Esophagus (tissue), 2 donors: ENCODE measurements around the gene SLC36A4. TPM values are rescaled to one million over a fixed set of nuclear protein-coding genes. Genes with fewer than 3 reads are reported as not detected.
"Not testable (repeated sequence)": the region's sequence is repeated elsewhere in the genome, so short reads cannot be mapped to it uniquely, and the experiment has no call there.

Source experiments
- H3K27ac ChIP-seq, 2 donors: one replicate each; pipeline ENCODE4 v1.5.1; 2013; ENCODE audit warnings: low read depth in 2 of 2, mild to moderate bottlenecking in 2 of 2, inconsistent platforms in 1 of 2, low read length in 1 of 2, moderate library complexity in 1 of 2
- H3K27me3 ChIP-seq, 2 donors: one replicate each; pipeline ENCODE4 v1.6.1; 2013; ENCODE audit warnings: low read length in 2 of 2, control low read depth in 1 of 2, mild to moderate bottlenecking in 1 of 2; ENCODE audit not compliant: insufficient read depth in 2 of 2, control insufficient read depth in 1 of 2
- H3K36me3 ChIP-seq, 2 donors: one replicate each; pipeline ENCODE4 v1.6.1; 2013; ENCODE audit warnings: low read length in 1 of 2; ENCODE audit not compliant: control insufficient read depth in 2 of 2, insufficient read depth in 2 of 2
- H3K4me1 ChIP-seq, 2 donors: one replicate each; pipeline ENCODE4 v1.6.1; 2013; ENCODE audit warnings: low read length in 1 of 2; ENCODE audit not compliant: control insufficient read depth in 2 of 2, insufficient read depth in 2 of 2
- H3K4me3 ChIP-seq, 2 donors: one replicate each; pipeline ENCODE4 v1.5.1; 2013; ENCODE audit warnings: low read length in 2 of 2, mild to moderate bottlenecking in 2 of 2, low read depth in 1 of 2, moderate library complexity in 1 of 2
- H3K9me3 ChIP-seq, 2 donors: one replicate each; pipeline ENCODE4 v1.6.1; 2013; ENCODE audit warnings: mild to moderate bottlenecking in 2 of 2, low read depth in 1 of 2, low read length in 1 of 2, moderate library complexity in 1 of 2; ENCODE audit not compliant: control insufficient read depth in 2 of 2, insufficient read depth in 1 of 2
- WGBS, 2 donors: extraction: QIAGEN DNeasy Blood & Tissue Kit; methylation state at CpG; one replicate each; pipeline ENCODE4 v1.1.7; 2013; 5-methylcytosine and 5-hydroxymethylcytosine counted together
- polyA plus RNA-seq, 2 donors: library from polyadenylated mRNA; stranded (reverse); fragments of 200-250 nt; gene quantifications; one replicate each; pipeline ENCODE4 v1.2.3, GENCODE V29; 2013
- donor health status: healthy with polysubstance abuse.
- donor health status: Bipolar disorder and iron deficiency.

The SLC36A4 gene
- polyA plus RNA-seq, 2 donors, result 2.5 to 2.7 TPM

DNA sequence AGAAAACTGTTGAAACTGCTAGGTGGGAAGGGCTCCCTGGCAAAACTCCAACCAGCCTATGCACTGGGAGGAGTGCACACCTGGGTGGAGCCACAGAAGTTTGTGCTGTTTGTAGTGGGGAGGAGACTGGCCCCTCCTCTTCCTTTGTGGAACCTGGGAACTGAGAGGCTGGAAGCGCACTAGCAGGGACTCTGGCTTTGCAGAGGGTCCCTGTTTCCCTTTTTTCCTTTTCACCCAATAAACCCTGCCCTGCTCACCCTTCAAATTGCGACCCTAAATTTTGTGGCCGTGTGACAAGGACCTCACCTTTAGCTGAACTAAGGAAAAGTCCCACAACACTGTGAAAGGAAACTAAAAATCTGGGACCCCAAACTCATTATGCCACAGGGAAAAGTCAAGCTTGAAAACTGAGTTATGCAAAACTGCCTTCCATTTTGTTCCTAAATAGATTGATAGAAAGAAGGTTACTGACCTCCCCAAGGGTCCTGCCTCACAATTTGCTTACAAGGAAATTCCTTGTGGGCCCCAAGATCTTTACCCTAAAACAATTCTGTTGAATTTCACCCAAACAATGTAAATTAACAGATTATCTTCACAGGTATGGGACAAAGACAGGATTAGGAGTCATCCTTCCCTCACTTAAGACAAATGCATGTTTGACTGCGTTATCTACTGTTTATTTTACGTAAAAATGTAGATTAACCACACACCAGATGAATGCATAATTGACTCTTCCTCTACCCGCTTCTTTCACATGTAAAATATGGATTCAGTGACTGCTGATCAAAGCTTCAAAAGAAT lies 81.0 kb downstream of the SLC36A4 start:
- H3K27me3 ChIP-seq, result no peaks in the 10 kb centered on the region
- no peaks in the 10 kb centered on the region for H3K4me1 ChIP-seq
- H3K4me3 ChIP-seq, result no peak overlapping the region
- 41 to 44% methylated on average over 6 of the region's 6 CpGs for WGBS, 2 donors
- H3K9me3 ChIP-seq, result no peaks in the 10 kb centered on the region
- no peak overlapping the region for H3K27ac ChIP-seq
- no peaks in the 10 kb centered on the region for H3K36me3 ChIP-seq

DNA sequence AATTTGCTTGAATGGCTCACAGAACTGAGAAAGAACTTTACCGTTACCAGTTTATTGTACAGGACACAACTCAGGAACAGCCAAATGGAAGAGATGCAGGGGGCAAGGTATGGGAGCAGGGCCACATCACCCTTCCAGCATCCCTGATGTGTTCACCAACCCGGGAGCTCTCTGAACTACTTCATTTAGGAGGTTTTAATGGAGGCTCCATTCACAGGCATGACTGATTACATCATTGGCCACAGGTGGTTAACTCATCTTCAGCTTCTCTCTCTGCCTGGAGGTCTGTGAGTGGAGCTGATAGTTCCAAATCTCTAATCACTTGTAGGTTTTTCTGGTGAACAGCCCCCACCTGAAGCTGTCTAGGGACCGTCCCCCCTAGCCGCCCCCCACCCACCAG lies 83.5 kb downstream of the SLC36A4 start:
- H3K9me3 ChIP-seq, result peaks cover 0 to 3% of the 10 kb centered on the region in 2 donors
- H3K27me3 ChIP-seq, result no peaks in the 10 kb centered on the region
- H3K4me3 ChIP-seq, result no peak overlapping the region
- WGBS, 2 donors, result 79 to 82% methylated on average over 4 of the region's 4 CpGs
- no peak overlapping the region for H3K27ac ChIP-seq
- H3K36me3 ChIP-seq, result no peaks in the 10 kb centered on the region
- H3K4me1 ChIP-seq, result no peaks in the 10 kb centered on the region

DNA sequence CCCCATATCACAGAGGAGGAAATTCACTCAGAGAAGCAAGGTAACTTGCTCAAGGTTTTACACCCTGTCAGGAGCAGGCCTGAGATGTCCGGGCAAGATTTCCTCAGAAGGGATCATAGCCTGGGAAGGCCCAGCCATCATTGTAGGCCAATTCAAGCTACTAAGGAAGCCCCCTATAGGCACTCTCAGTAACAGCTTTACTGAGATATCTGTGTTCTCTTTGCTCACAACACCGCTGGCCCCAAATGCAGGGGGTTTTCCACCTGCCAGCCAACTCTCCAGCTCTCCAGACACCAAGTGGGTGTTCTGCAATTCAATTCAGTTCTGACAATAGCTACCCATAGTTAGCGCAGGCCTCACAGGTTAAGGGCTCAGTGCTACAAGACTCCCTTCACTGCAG lies 84.0 kb downstream of the SLC36A4 start:
- Histone ChIP-seq H3K36me3 (no peaks in the 10 kb centered on the region), H3K27me3 (no peaks in the 10 kb centered on the region), H3K9me3 (peaks cover 0 to 3% of the 10 kb centered on the region in 2 donors), H3K4me3 (no peak overlapping the region), H3K4me1 (no peaks in the 10 kb centered on the region), H3K27ac (no peak overlapping the region)
- 70 to 71% methylated on average over 3 of the region's 3 CpGs for WGBS, 2 donors

DNA sequence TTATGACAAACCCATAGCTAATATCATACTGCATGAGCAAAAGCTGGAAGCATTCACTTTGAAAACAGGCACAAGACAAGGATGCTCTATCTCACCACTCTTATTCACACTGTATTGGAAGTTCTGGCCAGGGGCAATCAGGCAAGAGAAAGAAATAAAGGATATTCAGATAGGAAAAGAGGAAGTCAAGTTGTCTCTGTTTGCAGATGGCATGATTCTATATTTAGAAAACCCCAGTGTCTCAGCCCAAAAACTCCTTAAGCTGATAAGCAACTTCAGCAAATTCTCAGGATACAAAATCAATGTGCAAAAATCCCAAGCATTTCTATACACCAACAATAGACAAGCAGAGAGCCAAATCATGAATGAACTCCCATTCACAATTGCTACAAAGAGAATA lies 86.6 kb downstream of the SLC36A4 start:
- not testable (repeated sequence) for H3K9me3 ChIP-seq, H3K36me3 ChIP-seq, H3K4me3 ChIP-seq, H3K27ac ChIP-seq, H3K4me1 ChIP-seq, H3K27me3 ChIP-seq

GRCh38 chr11:93100211-93100610 lies 97.6 kb downstream of the SLC36A4 start:
- H3K4me3 ChIP-seq, result no peak overlapping the region
- 48 to 53% methylated on average over 2 of the region's 2 CpGs for WGBS, 2 donors

DNA sequence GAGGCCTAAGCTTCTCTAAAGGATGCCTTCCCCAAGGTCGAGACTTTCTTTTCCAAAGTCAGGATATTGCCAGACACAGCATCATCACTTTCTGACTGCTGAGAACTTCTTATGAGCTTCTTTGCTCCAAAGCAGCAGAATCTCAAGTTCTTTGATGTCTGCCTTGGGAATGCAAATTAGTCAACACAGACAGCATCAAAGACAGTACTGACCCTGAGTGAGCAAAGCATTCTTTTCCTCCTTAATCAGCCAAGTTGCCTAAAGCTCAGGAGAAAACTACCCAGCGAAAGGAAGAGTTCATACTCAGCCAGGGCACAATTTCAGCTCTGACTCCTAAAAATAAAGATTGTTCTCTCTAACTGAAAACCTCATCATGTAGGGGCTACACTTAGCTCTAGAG lies 98.0 kb downstream of the SLC36A4 start:
- whole genome bisulfite sequencing, 2 donors, result 55 to 67% methylated on average over 2 of the region's 2 CpGs
- Histone ChIP-seq H3K27ac (no peak overlapping the region), H3K27me3 (no peaks in the 10 kb centered on the region), H3K4me3 (no peak overlapping the region), H3K36me3 (no peaks in the 10 kb centered on the region), H3K9me3 (no peaks in the 10 kb centered on the region), H3K4me1 (peaks cover 0 to 2% of the 10 kb centered on the region in 2 donors)

More at GRCh38 chr11:93100211-93100610, 97.6 kb downstream of the SLC36A4 start:
- Histone ChIP-seq H3K36me3 (no peaks in the 10 kb centered on the region), H3K9me3 (no peaks in the 10 kb centered on the region), H3K4me1 (peaks cover 0 to 2% of the 10 kb centered on the region in 2 donors), H3K27me3 (no peaks in the 10 kb centered on the region), H3K27ac (no peak overlapping the region)

Other genes with a start within 250 kb of the SLC36A4 start
- gene MTNR1B, start 228.3 kb downstream of the SLC36A4 start, polyA plus RNA-seq, result not detected
- not detected for gene DEUP1, start 132.8 kb upstream of the SLC36A4 start, polyA plus RNA-seq